Fibroblast of lung (primary cell): Measurements from ENCODE around the gene MGAT3.

Source experiments
- CTCF ChIP-seq, 2 donors: IDR thresholded peaks in 1 of 2; conservative IDR thresholded peaks in 1 of 2; 1 replicate in 1 of 2; 2 replicates in 1 of 2; pipeline ENCODE4 v1.5.1; 2011 to 2012; ENCODE audit warnings: low read length in 2 of 2, control low read depth in 1 of 2, inconsistent platforms in 1 of 2, low read depth in 1 of 2, mild to moderate bottlenecking in 1 of 2
- EZH2 ChIP-seq: IDR thresholded peaks from 2 replicates; pipeline ENCODE4 v1.5.1; 2012; ENCODE audit warnings: low read length, control low read depth, mild to moderate bottlenecking; ENCODE audit errors: missing control alignments

- TF ChIP-seq CTCF (conservative IDR thresholded peaks at IDR 0.05 in 1 of 2, IDR thresholded peaks at IDR 0.05 in 1 of 2; ENCODE audit: low read depth in 1 of 2, low read length in 2 of 2) (no peak), EZH2 (no peak)
Observed at GRCh38 chr22:39431216-39431801, 25.5 kb upstream of the MGAT3 start.
